Ovary (tissue), 9 donors: ENCODE measurements around the gene FMN1. TPM values are rescaled to one million over a fixed set of nuclear protein-coding genes. Genes with fewer than 3 reads are reported as not detected.

ENCODE experiments used
- DNase-seq, 5 donors: peaks; one replicate each; pipeline ENCODE4 v3.0.0-alpha.2; 2019 to 2020
- H3K27ac ChIP-seq, 2 donors: fragments of 200-600 bp; one replicate each; pipeline versions ENCODE4 v1.5.1 to v1.8.0; 2019 to 2022
- H3K27me3 ChIP-seq: fragments of 200-600 bp; one replicate; pipeline ENCODE4 v1.8.0; 2022
- H3K36me3 ChIP-seq: fragments of 200-600 bp; sonication (generic); one replicate; pipeline ENCODE4 v1.5.1; 2019
- H3K4me1 ChIP-seq: one replicate; pipeline ENCODE4 v1.8.1; 2013; ENCODE audit warnings: mild to moderate bottlenecking, moderate library complexity; ENCODE audit not compliant: insufficient read depth
- H3K4me3 ChIP-seq: fragments of 200-600 bp; sonication (generic); one replicate; pipeline ENCODE4 v1.5.1; 2017
- H3K9me3 ChIP-seq, 2 donors: fragments of 200-600 bp in 1 of 2; sonication (generic) in 1 of 2; one replicate each; pipeline versions ENCODE4 v1.5.1 to v1.8.1; 2013 to 2019; ENCODE audit warnings: mild to moderate bottlenecking in 1 of 2, moderate library complexity in 1 of 2
- EP300 ChIP-seq: sonication (generic); formaldehyde crosslinking; IDR thresholded peaks from one replicate; pipeline ENCODE4 v1.6.1; 2017; ENCODE audit warnings: antibody characterized with exemption
- POLR2A ChIP-seq: fragments of 450-650 bp; IDR thresholded peaks from one replicate; pipeline ENCODE4 v1.6.1; 2017; ENCODE audit warnings: antibody characterized with exemption, mild to moderate bottlenecking, moderate library complexity
- WGBS, 3 donors: extraction: QIAGEN DNeasy Blood & Tissue Kit in 1 of 3; methylation state at CpG; one replicate each; pipeline versions ENCODE4 v1.1.5 to v1.1.7; 2013 to 2017; 5-methylcytosine and 5-hydroxymethylcytosine counted together
- intact Hi-C, 4 donors: fragments of 100-400 bp; cut with DNase I; formaldehyde crosslinking; loops; one replicate each; pipeline versions ENCODE4 v1.11.0 to v1.15.1; 2022 to 2023
- polyA plus RNA-seq, 2 donors: library from polyadenylated mRNA; stranded (reverse); fragments of 200-250 nt in 1 of 2; fragments of 350-450 nt in 1 of 2; fragmentation: Illumina TruSeq in 1 of 2; extraction: RNeasy Lipid Tissue Mini Kit (QIAGEN cat#74804) in 1 of 2; gene quantifications; one replicate each; pipeline ENCODE4 v1.2.3, GENCODE V29; 2013 to 2014
- total RNA-seq, 7 donors: library from RNA; depleted of rRNA in 2 of 7; stranded (reverse); fragments of >200 nt in 2 of 7; fragmentation: NEBNext Ultra II Directional in 3 of 7; extraction: Animal tissue kit (Norgen Biotek cat#: 25700) in 3 of 7; gene quantifications; one replicate each; pipeline versions ENCODE4 v1.1.0 to v1.2.4, GENCODE V29; 2016 to 2023
- TF ChIP-seq, protein P1 (sequence below), 3 donors: fragments of 450-650 bp in 2 of 3; fragments of 200-600 bp in 1 of 3; IDR thresholded peaks; one replicate each; pipeline versions ENCODE4 v1.5.1 to v1.8.0; 2016 to 2022; ENCODE audit warnings: antibody characterized with exemption in 3 of 3, mild to moderate bottlenecking in 1 of 3
- donor health status: DM: no; HTN: no; CAD: no; lungs with moderate emphysema.
- donor health status: DM: no; HTN: no; CAD: no.
- donor health status: Bipolar disorder and iron deficiency.
- donor health status: DM: yes; HTN: yes; CAD: no.
- donor health status: DM: no; HTN: no; CAD: no.
- donor health status: DM: yes; HTN: yes; CAD: no.

Gene FMN1
- total and polyA plus RNA-seq, 9 donors = 0.13 to 16.9 (median 2.6) TPM

DNA sequence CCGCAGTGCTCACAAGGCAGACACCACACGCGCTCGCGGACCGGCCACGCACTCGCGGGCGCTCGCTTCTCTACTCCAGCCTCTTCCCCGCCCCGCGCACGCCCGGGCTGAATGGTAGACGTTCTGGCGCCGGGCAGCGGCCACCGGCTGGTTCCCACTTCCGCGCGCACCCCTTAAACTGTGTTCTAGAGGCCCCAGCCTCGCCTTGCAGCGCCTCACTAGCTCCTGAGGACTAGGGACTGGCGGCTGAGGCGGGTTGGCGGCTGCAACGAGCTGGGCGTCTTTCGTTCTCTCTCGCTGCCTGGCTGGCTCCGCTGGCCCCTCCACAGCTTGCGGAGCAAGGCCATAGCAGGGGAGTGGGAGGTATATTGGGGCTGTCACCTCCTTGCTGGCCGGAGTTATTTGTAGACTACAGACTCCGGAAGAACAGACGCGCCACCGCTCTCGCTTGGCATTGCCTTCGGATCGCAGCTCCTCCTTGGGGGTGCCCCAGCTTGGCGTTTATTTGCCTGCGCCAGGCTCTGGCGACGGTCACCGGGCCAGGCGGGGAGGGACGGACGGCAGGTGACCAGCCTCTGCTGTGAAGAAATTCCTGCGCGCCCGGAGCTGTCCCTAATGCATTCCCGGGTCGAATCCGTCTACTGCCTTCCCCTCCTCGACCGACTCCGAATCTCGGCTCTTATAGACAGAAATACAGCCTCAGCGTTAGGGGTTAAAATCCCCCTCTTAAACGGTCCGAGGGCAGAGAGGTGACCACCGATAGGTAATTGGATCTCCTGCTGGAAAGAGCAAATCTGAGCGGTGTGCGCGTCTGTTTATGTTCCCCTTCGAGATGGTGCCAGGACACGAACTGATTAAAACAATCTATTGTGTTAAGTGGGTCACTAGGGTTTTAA lies 475.4 kb downstream of the FMN1 start:
- TF ChIP-seq EP300 (no peak), POLR2A (no peak)
- TF ChIP-seq, protein P1, sequence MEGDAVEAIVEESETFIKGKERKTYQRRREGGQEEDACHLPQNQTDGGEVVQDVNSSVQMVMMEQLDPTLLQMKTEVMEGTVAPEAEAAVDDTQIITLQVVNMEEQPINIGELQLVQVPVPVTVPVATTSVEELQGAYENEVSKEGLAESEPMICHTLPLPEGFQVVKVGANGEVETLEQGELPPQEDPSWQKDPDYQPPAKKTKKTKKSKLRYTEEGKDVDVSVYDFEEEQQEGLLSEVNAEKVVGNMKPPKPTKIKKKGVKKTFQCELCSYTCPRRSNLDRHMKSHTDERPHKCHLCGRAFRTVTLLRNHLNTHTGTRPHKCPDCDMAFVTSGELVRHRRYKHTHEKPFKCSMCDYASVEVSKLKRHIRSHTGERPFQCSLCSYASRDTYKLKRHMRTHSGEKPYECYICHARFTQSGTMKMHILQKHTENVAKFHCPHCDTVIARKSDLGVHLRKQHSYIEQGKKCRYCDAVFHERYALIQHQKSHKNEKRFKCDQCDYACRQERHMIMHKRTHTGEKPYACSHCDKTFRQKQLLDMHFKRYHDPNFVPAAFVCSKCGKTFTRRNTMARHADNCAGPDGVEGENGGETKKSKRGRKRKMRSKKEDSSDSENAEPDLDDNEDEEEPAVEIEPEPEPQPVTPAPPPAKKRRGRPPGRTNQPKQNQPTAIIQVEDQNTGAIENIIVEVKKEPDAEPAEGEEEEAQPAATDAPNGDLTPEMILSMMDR (IDR thresholded peaks at IDR 0.05) = no peak
- peak overlapping the region; percentile 0 for H3K4me3 ChIP-seq
- intact Hi-C loops = no loop called here
- DNase-seq = no peak
- H3K36me3 ChIP-seq = no peaks in the 10 kb centered on the region
- H3K9me3 ChIP-seq = no peaks in the 10 kb centered on the region
- no peaks in the 10 kb centered on the region for H3K27me3 ChIP-seq
- peaks cover 5% of the 10 kb centered on the region for H3K4me1 ChIP-seq
- WGBS, 3 donors = 1 to 2% (median 2%) methylated on average over 63 to 70 of the region's 70 CpGs
- H3K27ac ChIP-seq = no peak overlapping the region

DNA sequence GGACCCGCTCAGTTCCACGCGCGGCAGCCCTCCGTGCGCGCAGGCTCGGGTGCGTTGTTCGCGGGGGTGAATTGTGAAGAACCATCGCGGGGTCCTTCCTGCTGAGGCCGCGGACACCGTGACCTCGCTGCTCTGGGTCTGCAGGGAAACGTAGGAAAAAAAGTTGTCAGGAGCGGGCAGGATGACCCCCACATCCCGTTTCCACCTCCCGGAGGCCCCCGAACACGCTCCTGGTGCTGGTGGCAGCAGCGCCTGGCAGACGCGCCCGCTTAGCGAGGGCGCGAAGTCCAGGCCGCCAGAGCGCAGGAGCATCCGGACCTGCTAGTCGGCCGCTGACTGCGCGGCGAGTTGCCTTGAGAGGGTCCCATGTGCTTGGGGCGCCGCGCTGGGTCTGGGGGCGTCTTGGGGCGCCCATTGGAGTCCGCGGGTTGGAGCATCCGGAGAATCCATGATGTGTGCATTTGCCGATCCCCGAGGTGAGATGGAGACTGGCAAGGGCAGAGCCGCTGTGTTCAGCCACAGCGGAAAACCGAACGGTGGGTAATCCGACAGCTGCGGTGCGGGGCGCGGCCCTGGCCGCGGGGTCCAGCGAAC lies 476.2 kb downstream of the FMN1 start:
- no peak for DNase-seq
- intact Hi-C loops = no loop called here
- H3K36me3 ChIP-seq = no peaks in the 10 kb centered on the region
- no peaks in the 10 kb centered on the region for H3K9me3 ChIP-seq
- TF ChIP-seq EP300 (no peak), POLR2A (no peak)
- TF ChIP-seq, protein P1 (IDR thresholded peaks at IDR 0.05) = no peak
- H3K27ac ChIP-seq = no peak overlapping the region
- WGBS, 3 donors = 1 to 2% (median 1%) methylated on average over 37 to 60 of the region's 60 CpGs
- peaks cover 5% of the 10 kb centered on the region for H3K4me1 ChIP-seq
- peak overlapping the region; percentile 0 for H3K4me3 ChIP-seq
- H3K27me3 ChIP-seq = no peaks in the 10 kb centered on the region

- H3K4me3 ChIP-seq = peak within 1 kb of the TSS; percentile 0
- no peaks in the 10 kb centered on the region for H3K27me3 ChIP-seq
- H3K27ac ChIP-seq = no peak within 1 kb of the TSS
- peaks cover 5% of the 10 kb centered on the region for H3K4me1 ChIP-seq
- intact Hi-C loops = no loop called here
- H3K36me3 ChIP-seq = no peaks in the 10 kb centered on the region
- whole genome bisulfite sequencing, 3 donors = 1 to 2% (median 1%) methylated on average over 73 to 99 of the region's 99 CpGs
- no peaks in the 10 kb centered on the region for H3K9me3 ChIP-seq
- no peak for DNase-seq
- no peak for TF ChIP-seq EP300
- TF ChIP-seq, protein P1 (IDR thresholded peaks at IDR 0.05) = no peak
- no peak for TF ChIP-seq POLR2A
Measured at GRCh38 chr15:32717426-32718226, 476.9 kb downstream of the FMN1 start, which contains the start of gene GREM1. Gene GREM1, plus strand, starts transcription at chr15:32718004. Its CDS starts 12,687 bp downstream, at chr15:32730691.

GRCh38 chr15:32716915-32717425 lies 477.5 kb downstream of the FMN1 start:
- Histone ChIP-seq H3K4me3 (no peak overlapping the region), H3K27ac (no peak overlapping the region), H3K9me3 (no peaks in the 10 kb centered on the region), H3K27me3 (no peaks in the 10 kb centered on the region), H3K36me3 (no peaks in the 10 kb centered on the region), H3K4me1 (peaks cover 5% of the 10 kb centered on the region)
- no peak for DNase-seq
- WGBS, 3 donors = 8 to 9% (median 9%) methylated on average over 21 of the region's 21 CpGs
- TF ChIP-seq, protein P1 (IDR thresholded peaks at IDR 0.05) = no peak
- TF ChIP-seq POLR2A (no peak), EP300 (no peak)
- intact Hi-C loops = no loop called here
